Neural progenitor cell (in vitro differentiated cells): ENCODE results near the gene STOML1. TPM values are rescaled to one million over a fixed set of nuclear protein-coding genes. Genes with fewer than 3 reads are reported as not detected.
"Not testable (repeated sequence)": the region's sequence is repeated elsewhere in the genome, so short reads cannot be mapped to it uniquely, and the experiment has no call there.

Source experiments
- DNase-seq: peaks from one replicate; pipeline ENCODE4 v3.0.0-alpha.2; 2016; ENCODE audit warnings: low spot score
- H2AFZ ChIP-seq: fragments of 200-600 bp; sonication (generic); replicated peaks from 2 replicates; pipeline ENCODE4 v1.6.1; 2016; ENCODE audit warnings: antibody characterized with exemption
- H3F3A ChIP-seq: fragments of 200-600 bp; sonication (generic); 2 replicates; pipeline ENCODE4 v1.6.1; 2016; ENCODE audit warnings: antibody characterized with exemption, low read depth
- H3K27ac ChIP-seq: fragments of 200-600 bp; sonication (generic); 2 replicates; pipeline ENCODE4 v1.5.1; 2016; ENCODE audit warnings: mild to moderate bottlenecking
- H3K27me3 ChIP-seq: fragments of 200-600 bp; sonication (generic); 2 replicates; pipeline ENCODE4 v1.6.1; 2016; ENCODE audit warnings: mild to moderate bottlenecking, moderate library complexity
- H3K36me3 ChIP-seq: fragments of 200-600 bp; sonication (generic); 2 replicates; pipeline ENCODE4 v1.5.1; 2016
- H3K4me1 ChIP-seq: fragments of 200-600 bp; sonication (generic); 2 replicates; pipeline ENCODE4 v1.6.1; 2016; ENCODE audit warnings: mixed run types
- H3K4me2 ChIP-seq: fragments of 200-600 bp; sonication (generic); 2 replicates; pipeline ENCODE4 v1.6.1; 2016
- H3K4me3 ChIP-seq: fragments of 200-600 bp; sonication (generic); 2 replicates; pipeline ENCODE4 v1.5.1; 2016
- H3K79me2 ChIP-seq: fragments of 200-600 bp; sonication (generic); 2 replicates; pipeline ENCODE4 v1.6.1; 2016; ENCODE audit warnings: low read depth
- H3K9ac ChIP-seq: fragments of 200-600 bp; sonication (generic); 2 replicates; pipeline ENCODE4 v1.6.1; 2016
- H3K9me3 ChIP-seq: fragments of 200-600 bp; sonication (generic); 2 replicates; pipeline ENCODE4 v1.5.1; 2016; ENCODE audit warnings: low read depth
- H4K20me1 ChIP-seq: fragments of 200-600 bp; sonication (generic); 2 replicates; pipeline ENCODE4 v1.6.1; 2016; ENCODE audit warnings: low read depth
- H3K27ac Mint-ChIP-seq: 3 replicates; pipeline ENCODE4 v1.8.0; 2021; ENCODE audit warnings: mixed read lengths
- H3K27me3 Mint-ChIP-seq: 2 replicates; pipeline ENCODE4 v1.8.0; 2022; ENCODE audit warnings: low read depth, mild to moderate bottlenecking, inconsistent platforms, moderate library complexity, mixed read lengths; ENCODE audit not compliant: insufficient read depth
- H3K36me3 Mint-ChIP-seq: 3 replicates; pipeline ENCODE4 v1.8.0; 2021; ENCODE audit warnings: mixed read lengths
- H3K4me1 Mint-ChIP-seq: 3 replicates; pipeline ENCODE4 v1.8.0; 2021; ENCODE audit warnings: mixed read lengths
- H3K4me3 Mint-ChIP-seq: 3 replicates; pipeline ENCODE4 v1.8.0; 2021; ENCODE audit warnings: mild to moderate bottlenecking, moderate library complexity, mixed read lengths
- H3K9me3 Mint-ChIP-seq: 3 replicates; pipeline ENCODE4 v1.8.0; 2020; ENCODE audit warnings: mixed read lengths
- CTCF ChIP-seq: fragments of 200-600 bp; sonication (generic); IDR thresholded peaks from 2 replicates; pipeline ENCODE4 v1.5.1; 2017; ENCODE audit warnings: antibody characterized with exemption, mild to moderate bottlenecking
- EZH2 ChIP-seq: fragments of 200-600 bp; sonication (generic); IDR thresholded peaks from 2 replicates; pipeline ENCODE4 v1.6.1; 2017; ENCODE audit warnings: antibody characterized with exemption, mild to moderate bottlenecking, moderate library complexity
- EZH2phosphoT487 ChIP-seq: fragments of 200-600 bp; sonication (generic); IDR thresholded peaks from 2 replicates; pipeline ENCODE4 v1.6.1; 2017; ENCODE audit warnings: antibody characterized with exemption
- total RNA-seq: library from RNA; depleted of rRNA; stranded (reverse); fragments of >200 nt; gene quantifications from 2 replicates; pipeline ENCODE4 v1.2.3, GENCODE V29; 2015; ENCODE audit warnings: low replicate concordance

Gene STOML1
- total RNA-seq, 1 donor from 2014 or later = 2.0 TPM

GRCh38 chr15:73962433-73962832 is 29.7 kb downstream of the STOML1 start:
- no peak overlapping the region for H3K27ac Mint-ChIP-seq
- H3K9ac ChIP-seq = no peak overlapping the region
- H3K36me3 ChIP-seq = no peaks in the 10 kb centered on the region
- no peak for DNase-seq
- H3K9me3 Mint-ChIP-seq = no peaks in the 10 kb centered on the region
- no peaks in the 10 kb centered on the region for H3K36me3 Mint-ChIP-seq
- H3K4me1 ChIP-seq = peaks cover 7% of the 10 kb centered on the region
- H3K9me3 ChIP-seq = no peaks in the 10 kb centered on the region
- no peak overlapping the region for H3K27ac ChIP-seq
- H3K4me1 Mint-ChIP-seq = peaks cover 19% of the 10 kb centered on the region
- no peaks in the 10 kb centered on the region for H3K79me2 ChIP-seq
- no peak overlapping the region for H3K4me3 Mint-ChIP-seq
- H4K20me1 ChIP-seq = no peaks in the 10 kb centered on the region
- TF ChIP-seq EZH2 = no peak
- TF ChIP-seq CTCF = no peak
- no peak for TF ChIP-seq EZH2phosphoT487
- peaks cover 10% of the 10 kb centered on the region for H3K27me3 Mint-ChIP-seq
- no peak overlapping the region for H2AFZ ChIP-seq
- H3F3A ChIP-seq = peaks cover 7% of the 10 kb centered on the region
- no peak overlapping the region for H3K4me2 ChIP-seq
- no peak overlapping the region for H3K4me3 ChIP-seq
- no peaks in the 10 kb centered on the region for H3K27me3 ChIP-seq

- H3K4me2 ChIP-seq, H4K20me1 ChIP-seq, H3K27ac Mint-ChIP-seq, H3K4me3 Mint-ChIP-seq, H3K27ac ChIP-seq, H3K4me3 ChIP-seq, H3K4me1 Mint-ChIP-seq, H3K9ac ChIP-seq, H3K9me3 Mint-ChIP-seq, DNase-seq, H3K27me3 ChIP-seq, H2AFZ ChIP-seq, H3K36me3 ChIP-seq, H3K79me2 ChIP-seq, H3F3A ChIP-seq, H3K36me3 Mint-ChIP-seq, H3K9me3 ChIP-seq, H3K4me1 ChIP-seq: not testable (repeated sequence)
- H3K27me3 Mint-ChIP-seq = peaks cover 11% of the 10 kb centered on the region
Measured at GRCh38 chr15:73960472-73961070, 31.5 kb downstream of the STOML1 start.

GRCh38 chr15:73959801-73960200 is 32.3 kb downstream of the STOML1 start:
- Histone ChIP-seq H2AFZ (no peak overlapping the region), H3K27me3 (no peaks in the 10 kb centered on the region), H3K4me3 (no peak overlapping the region), H4K20me1 (no peaks in the 10 kb centered on the region), H3K27ac (no peak overlapping the region), H3K36me3 (no peaks in the 10 kb centered on the region), H3K9me3 (no peaks in the 10 kb centered on the region), H3K4me1 (no peaks in the 10 kb centered on the region), H3K79me2 (no peaks in the 10 kb centered on the region), H3F3A (peaks cover under 1% of the 10 kb centered on the region), H3K4me2 (no peak overlapping the region), H3K9ac (no peak overlapping the region)
- peak overlapping the region; percentile 33 for H3K27ac Mint-ChIP-seq
- peaks cover 8% of the 10 kb centered on the region for H3K27me3 Mint-ChIP-seq
- no peak for TF ChIP-seq CTCF
- TF ChIP-seq EZH2phosphoT487 = no peak
- no peak for TF ChIP-seq EZH2
- peaks cover 2% of the 10 kb centered on the region for H3K4me1 Mint-ChIP-seq
- no peak for DNase-seq
- no peak overlapping the region for H3K4me3 Mint-ChIP-seq
- H3K9me3 Mint-ChIP-seq = no peaks in the 10 kb centered on the region
- no peaks in the 10 kb centered on the region for H3K36me3 Mint-ChIP-seq

GRCh38 chr15:73959012-73959581 is 33.0 kb downstream of the STOML1 start:
- no peak overlapping the region for H3K9ac ChIP-seq
- H3K9me3 Mint-ChIP-seq = no peaks in the 10 kb centered on the region
- no peaks in the 10 kb centered on the region for H3K27me3 ChIP-seq
- H3K27me3 Mint-ChIP-seq = peaks cover 7% of the 10 kb centered on the region
- no peaks in the 10 kb centered on the region for H3K9me3 ChIP-seq
- no peak overlapping the region for H3K27ac Mint-ChIP-seq
- no peaks in the 10 kb centered on the region for H3F3A ChIP-seq
- no peaks in the 10 kb centered on the region for H3K36me3 ChIP-seq
- H3K27ac ChIP-seq = no peak overlapping the region
- no peak for DNase-seq
- TF ChIP-seq EZH2 (no peak), CTCF (no peak), EZH2phosphoT487 (no peak)
- no peaks in the 10 kb centered on the region for H3K4me1 Mint-ChIP-seq
- H2AFZ ChIP-seq = no peak overlapping the region
- no peak overlapping the region for H3K4me3 ChIP-seq
- H3K4me1 ChIP-seq = no peaks in the 10 kb centered on the region
- H3K4me3 Mint-ChIP-seq = no peak overlapping the region
- H3K79me2 ChIP-seq = no peaks in the 10 kb centered on the region
- no peaks in the 10 kb centered on the region for H4K20me1 ChIP-seq
- no peaks in the 10 kb centered on the region for H3K36me3 Mint-ChIP-seq
- H3K4me2 ChIP-seq = no peak overlapping the region
